Mononuclear cell (primary cell): ENCODE data around the gene CARNS1. TPM values are rescaled to one million over a fixed set of nuclear protein-coding genes. Genes with fewer than 3 reads are reported as not detected.
"Not testable (repeated sequence)": the region's sequence is repeated elsewhere in the genome, so short reads cannot be mapped to it uniquely, and the experiment has no call there.

Source experiments
- H3K27me3 ChIP-seq: 2 replicates; pipeline ENCODE4 v1.6.0; 2011; ENCODE audit warnings: low read length, control low read depth; ENCODE audit not compliant: insufficient read depth
- H3K4me1 ChIP-seq: 2 replicates; pipeline ENCODE4 v1.5.1; 2011; ENCODE audit warnings: mild to moderate bottlenecking, low read length, control low read depth; ENCODE audit not compliant: insufficient read depth
- H3K4me3 ChIP-seq: 2 replicates; pipeline ENCODE4 v1.5.1; 2011; ENCODE audit warnings: mild to moderate bottlenecking, low read length, moderate library complexity
- H3K9me3 ChIP-seq: 2 replicates; pipeline ENCODE4 v1.5.1; 2011; ENCODE audit warnings: low read depth, mild to moderate bottlenecking, control low read depth, low read length
- total RNA-seq: library from RNA; depleted of rRNA; stranded (reverse); fragments of >200 nt; gene quantifications from one replicate; pipeline ENCODE4 v1.2.3, GENCODE V29; 2012

CARNS1 gene
- total RNA-seq, 1 donor, result 3.3 TPM

- H3K4me3 ChIP-seq, result peak overlapping the region; percentile 86
- H3K27me3 ChIP-seq, result no peaks in the 10 kb centered on the region
- H3K4me1 ChIP-seq, result peaks cover 83% of the 10 kb centered on the region
- H3K9me3 ChIP-seq, result no peaks in the 10 kb centered on the region
These were observed 15.1 kb upstream of the CARNS1 start for GRCh38 chr11:67400251-67400941.

- Histone ChIP-seq H3K9me3 (no peaks in the 10 kb centered on the region), H3K4me3 (peak overlapping the region; percentile 86), H3K27me3 (no peaks in the 10 kb centered on the region), H3K4me1 (peaks cover 89% of the 10 kb centered on the region)
These were observed 14.5 kb upstream of the CARNS1 start for GRCh38 chr11:67400942-67401494.

GRCh38 chr11:67401495-67402191 is 13.8 kb upstream of the CARNS1 start, which contains the start of gene PPP1CA:
Gene PPP1CA (minus strand): TSS chr11:67401858. CDS start chr11:67401782, 76 bp downstream.
- Histone ChIP-seq H3K27me3 (no peaks in the 10 kb centered on the region), H3K9me3 (no peaks in the 10 kb centered on the region), H3K4me3 (peak within 1 kb of the TSS; percentile 86), H3K4me1 (peaks cover 92% of the 10 kb centered on the region)

GRCh38 chr11:67402192-67402839 is 13.2 kb upstream of the CARNS1 start:
- H3K4me1 ChIP-seq, result peaks cover 92% of the 10 kb centered on the region
- peak overlapping the region; percentile 41 for H3K4me3 ChIP-seq
- H3K9me3 ChIP-seq, H3K27me3 ChIP-seq: not testable (repeated sequence)

- not testable (repeated sequence) for H3K4me3 ChIP-seq, H3K9me3 ChIP-seq, H3K27me3 ChIP-seq
- peaks cover 92% of the 10 kb centered on the region for H3K4me1 ChIP-seq
These were observed 12.4 kb upstream of the CARNS1 start for GRCh38 chr11:67403085-67403484.

- H3K4me3 ChIP-seq, result peak overlapping the region; percentile 88
- no peaks in the 10 kb centered on the region for H3K9me3 ChIP-seq
- H3K27me3 ChIP-seq, result no peaks in the 10 kb centered on the region
- peaks cover 92% of the 10 kb centered on the region for H3K4me1 ChIP-seq
These were observed 10.8 kb upstream of the CARNS1 start for GRCh38 chr11:67404515-67405195.

- Histone ChIP-seq H3K4me3 (peak overlapping the region; percentile 88), H3K27me3 (no peaks in the 10 kb centered on the region), H3K9me3 (no peaks in the 10 kb centered on the region), H3K4me1 (peaks cover 92% of the 10 kb centered on the region)
These were observed 10.3 kb upstream of the CARNS1 start for GRCh38 chr11:67405196-67405567.

GRCh38 chr11:67405688-67406339 is 9.7 kb upstream of the CARNS1 start:
- Histone ChIP-seq H3K4me3 (no peak overlapping the region), H3K27me3 (no peaks in the 10 kb centered on the region), H3K4me1 (peaks cover 92% of the 10 kb centered on the region)

GRCh38 chr11:67406420-67406968 is 9.0 kb upstream of the CARNS1 start:
- Histone ChIP-seq H3K4me1 (peaks cover 96% of the 10 kb centered on the region), H3K9me3 (no peaks in the 10 kb centered on the region), H3K27me3 (no peaks in the 10 kb centered on the region), H3K4me3 (no peak overlapping the region)

More at GRCh38 chr11:67405688-67406339, 9.7 kb upstream of the CARNS1 start:
- H3K9me3 ChIP-seq, result no peaks in the 10 kb centered on the region

- H3K27me3 ChIP-seq, result no peaks in the 10 kb centered on the region
- H3K4me1 ChIP-seq, result peaks cover 100% of the 10 kb centered on the region
- peak overlapping the region; percentile 8 for H3K4me3 ChIP-seq
- no peaks in the 10 kb centered on the region for H3K9me3 ChIP-seq
These were observed 8.3 kb upstream of the CARNS1 start for GRCh38 chr11:67406969-67407687.

- peaks cover 100% of the 10 kb centered on the region for H3K4me1 ChIP-seq
- no peaks in the 10 kb centered on the region for H3K27me3 ChIP-seq
- no peaks in the 10 kb centered on the region for H3K9me3 ChIP-seq
- no peak overlapping the region for H3K4me3 ChIP-seq
These were observed 7.8 kb upstream of the CARNS1 start for GRCh38 chr11:67407688-67408163.

GRCh38 chr11:67408437-67409200 is 6.9 kb upstream of the CARNS1 start:
- Histone ChIP-seq H3K27me3 (no peaks in the 10 kb centered on the region), H3K4me3 (peak overlapping the region; percentile 36), H3K4me1 (peaks cover 100% of the 10 kb centered on the region), H3K9me3 (no peaks in the 10 kb centered on the region)

GRCh38 chr11:67409261-67409666 is 6.2 kb upstream of the CARNS1 start:
- Histone ChIP-seq H3K4me3 (peak overlapping the region; percentile 36), H3K27me3 (no peaks in the 10 kb centered on the region), H3K4me1 (peaks cover 100% of the 10 kb centered on the region), H3K9me3 (no peaks in the 10 kb centered on the region)
